Neural cell (in vitro differentiated cells): ENCODE measurements around the gene BRD8. TPM values are rescaled to one million over a fixed set of nuclear protein-coding genes. Genes with fewer than 3 reads are reported as not detected.

Experiments
- H2AFZ ChIP-seq: fragments of 200-600, 300-800 bp; sonication (generic), shearing (Covaris generic); 2 replicates; pipeline ENCODE4 v1.6.0; 2014; ENCODE audit warnings: low read depth, mild to moderate bottlenecking, antibody characterized with exemption, low read length, moderate library complexity
- H3F3A ChIP-seq: fragments of 200-600 bp; shearing (Covaris generic); 2 replicates; pipeline ENCODE4 v1.6.1; 2016; ENCODE audit warnings: mild to moderate bottlenecking, moderate library complexity, mixed read lengths, antibody characterized with exemption, low read length; ENCODE audit not compliant: insufficient read depth, poor library complexity, severe bottlenecking
- H3K27ac ChIP-seq: fragments of 200-600, 300-800 bp; sonication (generic), shearing (Covaris generic); 2 replicates; pipeline ENCODE4 v1.5.1; 2014; ENCODE audit warnings: mild to moderate bottlenecking, low read length, moderate library complexity
- H3K27me3 ChIP-seq: fragments of 300-800, 200-600 bp; sonication (generic), shearing (Covaris generic); 2 replicates; pipeline ENCODE4 v1.6.0; 2014; ENCODE audit warnings: mild to moderate bottlenecking, low read depth, low read length, moderate library complexity; ENCODE audit not compliant: insufficient read depth
- H3K36me3 ChIP-seq: fragments of 300-800, 200-600 bp; sonication (generic), shearing (Covaris generic); 2 replicates; pipeline ENCODE4 v1.5.1; 2014; ENCODE audit warnings: mild to moderate bottlenecking, antibody characterized with exemption, low read length, moderate library complexity; ENCODE audit not compliant: insufficient read depth
- H3K4me2 ChIP-seq: fragments of 300-800, 200-600 bp; sonication (generic), shearing (Covaris generic); 2 replicates; pipeline ENCODE4 v1.6.0; 2014; ENCODE audit warnings: mild to moderate bottlenecking, low read length
- H3K4me3 ChIP-seq: fragments of 300-800, 200-600 bp; sonication (generic), shearing (Covaris generic); 2 replicates; pipeline ENCODE4 v1.5.1; 2014; ENCODE audit warnings: mild to moderate bottlenecking, low read length, moderate library complexity
- H3K79me2 ChIP-seq: fragments of 200-600 bp; shearing (Covaris generic); replicated peaks from 2 replicates; pipeline ENCODE4 v1.6.0; 2014; ENCODE audit warnings: mild to moderate bottlenecking, low read length, moderate library complexity; ENCODE audit not compliant: insufficient read depth
- H3K9ac ChIP-seq: fragments of 300-800, 200-600 bp; sonication (generic), shearing (Covaris generic); 2 replicates; pipeline ENCODE4 v1.6.1; 2016; ENCODE audit warnings: mild to moderate bottlenecking, low read length, mixed read lengths
- H3K9me2 ChIP-seq: fragments of 200-600 bp; shearing (Covaris generic); 2 replicates; pipeline ENCODE4 v1.6.1; 2016; ENCODE audit warnings: mild to moderate bottlenecking, low read length, mixed read lengths; ENCODE audit not compliant: insufficient read depth
- H3K9me3 ChIP-seq: fragments of 200-600, 300-800 bp; sonication (generic), shearing (Covaris generic); 2 replicates; pipeline ENCODE4 v1.6.1; 2016; ENCODE audit warnings: mild to moderate bottlenecking, mixed run types, low read length, moderate library complexity, mixed read lengths
- H4K20me1 ChIP-seq: fragments of 200-600 bp; shearing (Covaris generic); 2 replicates; pipeline ENCODE4 v1.6.1; 2016; ENCODE audit warnings: mild to moderate bottlenecking, mixed run types; ENCODE audit not compliant: insufficient read depth
- CTCF ChIP-seq: fragments of 450-650 bp; IDR thresholded peaks from 2 replicates; pipeline ENCODE4 v1.5.1; 2014; ENCODE audit warnings: antibody characterized with exemption, mild to moderate bottlenecking, moderate library complexity; ENCODE audit not compliant: poor library complexity, severe bottlenecking
- EP300 ChIP-seq: fragments of 450-650 bp; conservative IDR thresholded peaks from 2 replicates; pipeline ENCODE4 v1.6.1; 2014; ENCODE audit warnings: antibody characterized with exemption, mild to moderate bottlenecking, moderate library complexity; ENCODE audit not compliant: poor library complexity, severe bottlenecking
- EZH2 ChIP-seq: fragments of 200-600, 300-800 bp; shearing (Covaris generic), sonication (generic); IDR thresholded peaks from 2 replicates; pipeline ENCODE4 v1.6.1; 2014; ENCODE audit warnings: antibody characterized with exemption, low read length, borderline replicate concordance, mild to moderate bottlenecking; ENCODE audit not compliant: insufficient read depth, poor library complexity, severe bottlenecking
- MXI1 ChIP-seq: fragments of 450-650 bp; conservative IDR thresholded peaks from 2 replicates; pipeline ENCODE4 v1.6.1; 2014; ENCODE audit warnings: antibody characterized with exemption, mild to moderate bottlenecking; ENCODE audit not compliant: poor library complexity, severe bottlenecking
- POLR2AphosphoS5 ChIP-seq: IDR thresholded peaks from 2 replicates; pipeline ENCODE4 v1.6.1; 2012
- RAD21 ChIP-seq: fragments of 450-650 bp; conservative IDR thresholded peaks from 2 replicates; pipeline ENCODE4 v1.6.1; 2014; ENCODE audit warnings: antibody characterized with exemption, mild to moderate bottlenecking, moderate library complexity
- REST ChIP-seq: IDR thresholded peaks from 2 replicates; pipeline ENCODE4 v1.6.1; 2012; ENCODE audit warnings: borderline replicate concordance
- SMC3 ChIP-seq: fragments of 450-650 bp; conservative IDR thresholded peaks from 2 replicates; pipeline ENCODE4 v1.6.1; 2014; ENCODE audit warnings: antibody characterized with exemption, mild to moderate bottlenecking, moderate library complexity; ENCODE audit not compliant: poor library complexity
- TAF1 ChIP-seq: IDR thresholded peaks from 2 replicates; pipeline ENCODE4 v1.6.1; 2012; ENCODE audit warnings: low read depth
- polyA plus RNA-seq: library from polyadenylated mRNA; depleted of rRNA; stranded (reverse); fragments of >200 nt; gene quantifications from 2 replicates; pipeline ENCODE4 v1.2.3, GENCODE V29; 2014

Gene BRD8
- polyA plus RNA-seq, 1 donor from 2014 or later, result 96.1 TPM

GRCh38 chr5:138180183-138180782 is 1.9 kb upstream of the BRD8 start:
- peaks cover 48% of the 10 kb centered on the region for H3K79me2 ChIP-seq
- H3F3A ChIP-seq, result no peaks in the 10 kb centered on the region
- H4K20me1 ChIP-seq, result no peaks in the 10 kb centered on the region
- H3K27ac ChIP-seq, result no peak overlapping the region
- H3K9me3 ChIP-seq, result no peaks in the 10 kb centered on the region
- no peaks in the 10 kb centered on the region for H3K9me2 ChIP-seq
- no peak overlapping the region for H3K9ac ChIP-seq
- no peaks in the 10 kb centered on the region for H3K36me3 ChIP-seq
- no peak overlapping the region for H3K4me2 ChIP-seq
- no peaks in the 10 kb centered on the region for H3K27me3 ChIP-seq
- peak; percentile 78 for TF ChIP-seq SMC3
- TF ChIP-seq RAD21, result peak; percentile 87
- no peak for TF ChIP-seq EP300
- peak; percentile 85 for TF ChIP-seq CTCF
- TF ChIP-seq EZH2, result no peak
- no peak for TF ChIP-seq POLR2AphosphoS5
- no peak for TF ChIP-seq TAF1
- TF ChIP-seq REST, result no peak
- no peak for TF ChIP-seq MXI1
- H3K4me3 ChIP-seq, result no peak overlapping the region
- no peak overlapping the region for H2AFZ ChIP-seq

GRCh38 chr5:138179277-138179857 is 937 bp upstream of the BRD8 start:
- Histone ChIP-seq H2AFZ (no peak overlapping the region), H3K9me3 (no peaks in the 10 kb centered on the region), H3K4me3 (peak overlapping the region; percentile 82), H3K9ac (no peak overlapping the region), H3K9me2 (no peaks in the 10 kb centered on the region), H4K20me1 (no peaks in the 10 kb centered on the region), H3K27me3 (no peaks in the 10 kb centered on the region), H3K4me2 (peak overlapping the region; percentile 61), H3F3A (no peaks in the 10 kb centered on the region), H3K79me2 (peaks cover 52% of the 10 kb centered on the region), H3K27ac (no peak overlapping the region), H3K36me3 (no peaks in the 10 kb centered on the region)
- no peak for TF ChIP-seq EP300
- TF ChIP-seq RAD21, result no peak
